GM08714 (cell line): ENCODE data around the gene ZFAND2B.

Experiments
- H3K4me3 ChIP-seq: fragments of 200-500 bp; sonication (Bioruptor generic); 2 replicates; pipeline ENCODE4 v1.5.1; 2014; ENCODE audit warnings: mild to moderate bottlenecking, low read length, inconsistent platforms
- ZNF274 ChIP-seq: IDR thresholded peaks from 2 replicates; pipeline ENCODE4 v1.6.1; 2012; ENCODE audit warnings: mild to moderate bottlenecking, low read depth, low read length

ZFAND2B gene

GRCh38 chr2:219207134-219207883 lies 727 bp downstream of the ZFAND2B start:
- H3K4me3 ChIP-seq, result peak overlapping the region; percentile 55; the same call in 1 of the 2 replicates
- no peak for TF ChIP-seq ZNF274

DNA sequence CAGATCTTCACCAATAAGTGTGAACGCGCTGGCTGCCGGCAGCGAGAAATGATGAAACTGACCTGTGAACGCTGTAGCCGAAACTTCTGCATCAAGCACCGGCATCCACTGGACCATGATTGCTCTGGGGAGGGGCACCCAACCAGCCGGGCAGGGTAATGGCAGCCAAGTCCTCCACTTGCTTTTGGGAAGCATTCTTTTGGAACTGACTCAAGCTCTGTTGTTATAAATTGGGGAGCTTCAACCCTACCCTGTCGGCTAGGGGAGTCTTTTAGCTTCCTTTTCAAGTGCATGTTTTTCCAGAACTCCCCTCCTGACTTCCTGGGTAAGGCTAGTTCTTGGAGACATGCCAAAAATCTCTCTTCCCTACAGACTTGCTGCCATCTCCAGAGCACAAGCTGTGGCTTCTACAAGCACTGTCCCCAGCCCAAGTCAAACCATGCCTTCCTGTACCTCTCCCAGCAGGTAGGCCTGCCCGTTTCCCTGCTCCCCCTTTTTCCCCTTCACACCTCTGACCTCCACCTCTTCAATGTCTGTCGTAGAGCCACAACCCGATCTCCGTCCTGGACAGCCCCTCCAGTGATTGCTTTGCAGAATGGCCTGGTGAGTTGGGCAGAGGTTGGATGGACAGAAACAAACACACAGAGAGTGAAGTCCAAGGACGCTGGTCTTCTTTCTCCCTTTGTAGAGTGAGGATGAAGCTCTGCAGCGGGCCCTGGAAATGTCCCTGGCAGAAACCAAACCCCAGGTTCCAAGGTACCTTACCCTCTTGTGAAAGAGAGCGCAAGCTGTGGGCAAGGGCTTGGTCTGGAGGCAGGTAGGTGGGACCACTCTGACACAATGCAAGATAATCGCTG lies 1.5 kb downstream of the ZFAND2B start:
- H3K4me3 ChIP-seq, result no peak overlapping the region
- no peak for TF ChIP-seq ZNF274

- TF ChIP-seq ZNF274, result no peak
Observed at GRCh38 chr2:219209236-219210195, 2.9 kb downstream of the ZFAND2B start.

DNA sequence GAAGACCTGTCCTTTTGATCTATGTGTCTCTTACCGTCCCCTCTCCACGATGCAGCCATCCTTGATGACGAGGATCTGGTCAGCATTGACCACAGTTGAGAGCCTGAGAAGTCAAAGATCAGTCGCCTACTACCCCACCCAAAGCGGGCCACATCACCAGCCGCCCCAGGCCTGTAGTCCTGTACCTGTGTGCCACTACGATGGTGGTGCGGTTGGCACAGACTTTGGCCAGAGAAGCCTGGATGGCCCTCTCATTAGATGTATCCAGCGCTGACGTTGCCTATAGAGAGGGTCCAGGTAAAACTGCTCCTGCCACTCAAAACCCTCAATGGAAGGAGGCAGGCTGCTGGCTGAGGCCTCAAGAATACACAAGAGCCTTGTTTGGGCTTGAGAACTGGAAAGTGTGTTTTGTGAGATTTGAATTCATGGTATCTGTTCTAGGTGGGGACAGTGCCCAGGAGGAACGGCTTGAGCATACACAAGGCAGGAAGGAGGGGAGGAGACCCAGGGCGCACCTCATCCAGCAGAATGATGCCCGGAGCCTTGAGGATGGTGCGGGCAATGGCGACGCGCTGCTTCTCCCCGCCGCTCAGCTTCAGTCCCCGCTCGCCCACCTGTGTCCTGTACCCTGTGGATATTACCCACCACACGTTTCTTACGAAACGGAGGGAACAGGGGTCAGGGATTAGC lies 3.8 kb downstream of the ZFAND2B start:
- TF ChIP-seq ZNF274, result no peak

More at GRCh38 chr2:219209236-219210195, 2.9 kb downstream of the ZFAND2B start:
- no peak overlapping the region for H3K4me3 ChIP-seq

DNA sequence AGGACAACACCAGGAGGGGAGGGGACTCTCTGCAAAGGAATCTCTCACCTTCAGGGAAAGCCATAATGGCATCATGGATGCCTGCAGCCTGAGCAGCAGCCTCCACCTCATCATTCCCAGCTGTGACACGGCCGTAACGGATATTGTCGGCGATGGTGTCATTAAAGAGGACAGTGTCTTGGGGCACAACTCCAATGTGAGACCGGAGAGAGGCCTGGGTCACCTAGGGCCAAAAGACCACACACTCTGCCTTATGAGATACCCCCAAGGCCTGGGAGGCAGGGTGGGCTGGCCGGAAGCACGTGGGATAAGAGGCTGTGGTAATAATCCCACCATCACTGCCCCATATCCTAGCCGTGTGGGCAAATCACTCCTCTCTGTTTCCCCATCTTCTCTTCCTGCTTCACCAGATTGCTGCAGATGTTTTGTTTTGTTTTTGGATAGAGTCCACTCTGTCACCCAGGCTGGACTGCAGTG lies 4.3 kb downstream of the ZFAND2B start:
- TF ChIP-seq ZNF274, result no peak
- H3K4me3 ChIP-seq, result no peak overlapping the region

More for the DNA sequence above, 3.8 kb downstream of the ZFAND2B start:
- H3K4me3 ChIP-seq, result no peak overlapping the region

GRCh38 chr2:219213026-219213415 lies 6.4 kb downstream of the ZFAND2B start:
- no peak for TF ChIP-seq ZNF274
- no peak overlapping the region for H3K4me3 ChIP-seq

DNA sequence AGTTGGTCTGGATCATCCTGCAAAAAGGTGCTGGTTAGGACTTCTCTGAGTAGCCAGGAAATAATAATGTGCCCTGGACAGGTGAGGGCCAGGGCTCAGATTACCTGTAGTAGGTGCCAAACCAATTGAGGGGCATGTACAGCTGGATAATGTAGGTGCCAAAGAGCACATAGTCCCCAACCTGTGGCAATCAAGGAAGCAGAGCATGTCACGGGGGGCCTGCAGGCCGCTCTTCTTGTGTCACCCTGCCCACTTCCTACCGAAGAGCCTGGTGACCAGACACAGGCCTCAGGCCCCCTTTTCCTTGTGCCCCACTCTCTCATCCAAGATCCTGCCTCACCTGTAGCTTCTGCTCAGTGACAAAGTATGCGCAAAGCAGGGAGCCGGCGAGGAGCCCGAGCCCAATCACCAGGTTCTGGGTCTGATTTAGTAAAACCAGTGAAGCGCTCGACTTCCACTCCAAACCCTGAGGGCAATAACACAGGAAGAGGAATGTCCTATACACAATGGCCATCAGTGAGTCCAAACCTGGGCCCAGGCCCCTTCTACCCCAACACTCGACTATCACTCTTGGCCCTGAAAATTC lies 7.0 kb downstream of the ZFAND2B start:
- no peak for TF ChIP-seq ZNF274

DNA sequence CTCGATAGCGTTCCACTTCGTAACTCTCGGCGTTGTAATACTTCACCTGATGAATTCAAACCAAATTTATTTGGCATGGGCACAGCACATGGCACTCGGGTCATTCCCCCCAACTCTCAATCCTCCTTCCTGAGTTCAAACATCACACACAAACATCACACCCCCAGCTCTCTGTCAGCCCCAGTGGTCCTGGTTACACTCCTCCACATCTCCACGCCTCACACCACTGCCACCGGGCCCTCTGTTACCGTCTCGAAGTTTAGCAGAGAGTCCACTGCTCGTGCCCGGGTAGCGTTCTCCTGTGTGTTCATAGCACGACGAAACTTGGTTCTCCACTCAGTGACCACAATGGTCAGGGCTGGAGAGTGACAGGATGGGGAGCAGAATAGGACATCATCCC lies 7.6 kb downstream of the ZFAND2B start:
- H3K4me3 ChIP-seq, result no peak overlapping the region
- no peak for TF ChIP-seq ZNF274

More for the DNA sequence above, 7.0 kb downstream of the ZFAND2B start:
- no peak overlapping the region for H3K4me3 ChIP-seq

DNA sequence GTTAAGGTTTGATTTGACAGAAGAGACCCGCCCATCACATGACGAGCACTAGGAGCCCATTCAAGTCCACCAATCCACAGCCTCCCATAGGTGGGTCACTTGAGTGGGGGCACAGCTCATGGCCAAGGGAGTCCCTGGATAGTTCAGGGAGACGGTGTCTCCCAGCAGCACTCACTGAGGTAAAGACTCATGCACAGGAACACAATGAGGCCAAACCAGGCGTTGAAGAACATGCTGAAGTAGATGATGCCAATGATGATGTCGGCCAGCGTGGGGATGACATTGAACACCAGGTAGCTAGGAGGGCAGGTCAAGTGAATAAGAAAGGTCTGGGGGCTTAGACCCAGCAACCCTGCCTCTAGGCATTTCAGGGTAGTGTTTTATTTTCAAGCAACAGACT lies 8.2 kb downstream of the ZFAND2B start:
- H3K4me3 ChIP-seq, result no peak overlapping the region
- TF ChIP-seq ZNF274, result no peak

GRCh38 chr2:219215871-219216534 lies 9.4 kb downstream of the ZFAND2B start:
- H3K4me3 ChIP-seq, result no peak overlapping the region
- TF ChIP-seq ZNF274, result no peak

DNA sequence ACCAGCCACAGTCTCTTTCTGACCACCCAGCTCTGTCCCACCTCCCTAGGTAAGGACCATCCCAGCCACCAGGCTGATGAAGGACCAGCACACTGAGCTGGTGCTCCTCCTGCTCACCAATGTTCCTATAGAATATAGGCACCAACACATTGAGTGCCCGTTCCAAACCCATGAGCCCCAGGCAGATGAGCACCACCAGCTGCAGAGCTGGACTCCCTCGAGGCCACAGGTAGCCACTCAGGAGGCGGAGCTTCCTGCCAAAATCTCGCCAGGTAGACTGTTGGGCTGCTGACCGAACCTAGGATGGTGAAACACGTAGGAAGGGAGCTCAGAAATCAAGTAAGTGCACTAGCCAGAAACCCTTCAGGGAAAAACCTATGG lies 9.9 kb downstream of the ZFAND2B start:
- no peak overlapping the region for H3K4me3 ChIP-seq
- TF ChIP-seq ZNF274, result no peak

GRCh38 chr2:219218217-219218731 lies 11.7 kb downstream of the ZFAND2B start:
- no peak for TF ChIP-seq ZNF274

More at GRCh38 chr2:219218217-219218731, 11.7 kb downstream of the ZFAND2B start:
- H3K4me3 ChIP-seq, result peak overlapping the region; percentile 68; the same call in 1 of the 2 replicates
